Naive thymus-derived CD8-positive, alpha-beta T cell (primary cell): ENCODE data around the gene BCL6. TPM values are rescaled to one million over a fixed set of nuclear protein-coding genes. Genes with fewer than 3 reads are reported as not detected.

Source experiments
- ATAC-seq, 2 donors: fragments of 150-1000 bp; cut with Tn5 transposase in 1 of 2; sonication (Bioruptor Pico), chemical (Tn5 transposase) in 1 of 2; 1 replicate in 1 of 2; 2 replicates in 1 of 2; pipeline ENCODE4 v1.10.0; 2021; ENCODE audit warnings: mild to moderate bottlenecking in 2 of 2, moderate library complexity in 2 of 2
- POLR2A ChIA-PET: fragments of 350-600 bp; sonication (Branson Sonifier 250); formaldehyde crosslinking; loops from one replicate; lab custom pipeline; 2021; ENCODE audit warnings: antibody characterized with exemption; lab: Charles Lee
- DNase-seq, 10 donors: peaks; one replicate each; pipeline versions ENCODE4 v3.0.0 to v3.0.0-alpha.2; 2020 to 2022
- H3K27ac Mint-ChIP-seq, 10 donors: one replicate each; pipeline ENCODE4 v1.8.0; 2020 to 2022; ENCODE audit warnings: mild to moderate bottlenecking in 10 of 10, mixed read lengths in 10 of 10, moderate library complexity in 4 of 10, inconsistent platforms in 1 of 10
- H3K27me3 Mint-ChIP-seq, 5 donors: one replicate each; pipeline ENCODE4 v1.8.0; 2021 to 2022; ENCODE audit warnings: mixed read lengths in 5 of 5
- H3K36me3 Mint-ChIP-seq, 3 donors: one replicate each; pipeline ENCODE4 v1.8.0; 2020 to 2022; ENCODE audit warnings: mixed read lengths in 3 of 3, mild to moderate bottlenecking in 2 of 3, inconsistent platforms in 1 of 3
- H3K4me1 Mint-ChIP-seq, 4 donors: one replicate each; pipeline ENCODE4 v1.8.0; 2021 to 2022; ENCODE audit warnings: mixed read lengths in 4 of 4
- H3K4me3 Mint-ChIP-seq, 10 donors: one replicate each; pipeline ENCODE4 v1.8.0; 2020 to 2022; ENCODE audit warnings: mild to moderate bottlenecking in 10 of 10, mixed read lengths in 10 of 10, moderate library complexity in 6 of 10, inconsistent platforms in 1 of 10
- H3K9me3 Mint-ChIP-seq, 9 donors: one replicate each; pipeline ENCODE4 v1.8.0; 2020 to 2022; ENCODE audit warnings: mixed read lengths in 9 of 9, mild to moderate bottlenecking in 3 of 9, inconsistent platforms in 1 of 9, moderate library complexity in 1 of 9
- polyA plus RNA-seq, 3 donors: library from polyadenylated mRNA; unstranded; fragments of 300-500 nt; fragmentation: Illumina TruSeq; gene quantifications; one replicate each; pipeline ENCODE4 v1.2.3, GENCODE V29; 2021
- total RNA-seq, 8 experiments: library from RNA in 2 of 8; stranded (reverse) in 2 of 8; gene quantifications; one replicate each; pipeline ENCODE4 v1.2.3 and lab custom pipeline; 2021 to 2026

The BCL6 gene
- total and polyA plus RNA-seq, 5 experiments from 2014 or later: 1.1 to 23.0 (median 2.7) TPM

DNA sequence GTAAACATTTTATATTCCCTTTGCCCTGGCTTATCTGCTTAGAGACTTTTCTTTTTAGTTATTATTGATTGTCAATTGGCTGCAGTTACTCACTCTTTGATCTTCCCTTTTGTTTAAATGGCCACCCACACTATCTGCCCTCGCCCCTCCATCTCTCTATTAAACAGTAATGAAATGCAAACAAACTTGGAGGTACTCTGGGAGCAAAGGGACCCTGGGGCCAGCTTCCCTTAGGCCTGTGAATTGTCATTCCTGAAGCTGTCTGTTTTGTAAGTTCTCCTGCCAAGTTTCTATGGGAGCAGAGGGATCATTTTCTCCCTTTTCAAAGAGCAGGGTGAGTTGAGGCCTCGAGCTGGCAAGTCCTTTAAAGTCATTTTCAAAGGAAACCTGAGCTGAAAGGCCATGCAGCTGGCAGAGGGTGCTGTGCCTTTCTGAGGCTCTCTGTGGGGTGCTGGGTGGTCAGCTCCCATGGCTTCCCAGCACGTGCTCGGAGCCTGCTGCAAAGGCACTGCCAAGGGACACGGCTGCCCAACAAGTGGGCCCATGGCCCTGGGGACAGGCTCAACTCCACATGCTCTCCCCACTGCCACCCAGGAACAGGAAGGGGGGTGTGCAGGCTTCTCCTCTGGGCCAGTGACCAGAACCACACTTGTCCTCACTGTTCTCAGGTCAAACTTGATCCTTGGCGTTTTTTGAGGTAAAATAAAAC, 25.5 kb downstream of the BCL6 start:
- Mint-ChIP-seq H3K4me3 (no peak overlapping the region), H3K27ac (peak overlapping the region in 1 of 10 donors; percentile 40), H3K36me3 (peaks cover 4 to 41% (median 16%) of the 10 kb centered on the region in 3 donors), H3K27me3 (no peaks in the 10 kb centered on the region), H3K9me3 (no peaks in the 10 kb centered on the region), H3K4me1 (peaks cover 0 to under 1% (median 0%) of the 10 kb centered on the region in 4 donors)
- DNase-seq: no peak
- POLR2A ChIA-PET: no interaction called here
- no peak for ATAC-seq

DNA sequence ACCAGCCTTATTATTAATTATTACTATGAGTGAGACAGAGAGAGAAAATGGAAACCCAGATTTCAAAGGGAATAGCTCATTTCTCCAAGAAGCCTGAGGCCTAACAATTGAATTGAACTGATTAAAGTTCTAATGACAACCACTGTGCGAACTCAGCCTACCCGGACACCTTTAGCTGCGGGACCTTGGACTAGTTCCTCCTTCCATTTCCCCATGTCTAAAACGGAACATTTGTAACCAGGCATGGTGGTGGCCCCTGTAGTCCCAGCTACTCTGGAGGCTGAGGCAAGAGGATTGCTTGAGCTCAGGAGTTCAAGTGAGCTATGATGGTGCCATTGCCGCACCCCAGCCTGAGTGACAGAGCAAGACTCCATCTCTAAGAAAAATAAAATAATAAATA, 26.5 kb downstream of the BCL6 start:
- no peaks in the 10 kb centered on the region for H3K27me3 Mint-ChIP-seq
- POLR2A ChIA-PET: no interaction called here
- no peak for ATAC-seq
- peaks cover 7 to 10% (median 8%) of the 10 kb centered on the region in 4 donors for H3K4me1 Mint-ChIP-seq
- DNase-seq: no peak
- no peak overlapping the region for H3K4me3 Mint-ChIP-seq
- no peak overlapping the region for H3K27ac Mint-ChIP-seq
- peaks cover 0 to 31% (median 10%) of the 10 kb centered on the region in 3 donors for H3K36me3 Mint-ChIP-seq
- H3K9me3 Mint-ChIP-seq: no peaks in the 10 kb centered on the region

DNA sequence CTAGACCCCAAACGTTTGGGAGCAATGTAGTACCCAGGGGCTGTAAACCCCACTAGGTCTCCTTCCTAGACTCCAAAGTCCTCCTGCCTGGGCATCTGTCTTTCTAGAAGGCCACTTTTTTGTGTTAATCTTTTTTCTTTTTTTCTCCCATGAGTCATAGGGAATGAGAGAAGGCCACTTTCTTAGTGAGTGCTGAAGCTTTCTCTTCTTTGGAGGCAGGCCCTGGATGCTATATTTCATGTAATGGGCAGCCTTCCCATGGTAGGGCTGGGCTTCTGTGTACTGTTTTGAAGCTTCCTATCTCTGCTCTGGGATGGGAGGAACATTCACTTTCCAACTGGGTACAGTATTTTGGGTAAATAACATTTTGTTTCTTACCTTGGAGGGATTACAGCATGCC, 27.7 kb downstream of the BCL6 start:
- POLR2A ChIA-PET: no interaction called here
- Mint-ChIP-seq H3K36me3 (peaks cover 0 to 19% (median 7%) of the 10 kb centered on the region in 3 donors), H3K9me3 (no peaks in the 10 kb centered on the region), H3K4me3 (no peak overlapping the region), H3K27ac (no peak overlapping the region), H3K27me3 (no peaks in the 10 kb centered on the region), H3K4me1 (peaks cover 7 to 15% (median 13%) of the 10 kb centered on the region in 4 donors)
- no peak for DNase-seq
- no peak for ATAC-seq

DNA sequence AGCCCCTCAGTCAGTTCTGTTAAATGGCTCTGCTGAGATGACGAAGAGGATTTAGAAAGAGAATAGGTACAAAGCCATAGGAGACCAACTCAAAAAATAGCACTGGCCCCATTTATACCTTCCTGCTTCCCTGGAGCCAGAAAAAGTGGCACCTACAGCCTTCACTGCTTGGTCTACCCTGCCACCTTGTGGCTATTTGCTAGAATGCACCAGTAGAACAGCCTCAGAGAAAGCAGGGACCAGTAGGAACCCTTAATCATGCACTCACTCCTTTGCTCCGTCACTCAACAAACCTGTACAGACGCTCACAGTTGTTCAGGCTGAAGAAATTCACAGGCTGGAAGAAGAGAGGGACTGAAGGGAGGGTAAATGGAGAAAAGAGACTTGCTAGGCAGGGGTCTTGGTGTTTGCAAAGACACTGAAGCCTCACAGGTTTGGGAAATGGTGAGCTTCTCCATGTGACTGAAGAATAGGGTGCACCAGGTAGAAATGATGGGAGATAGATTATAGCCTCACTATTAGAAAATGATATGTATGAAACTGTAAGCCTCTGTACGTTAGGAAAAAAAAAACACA, 30.8 kb downstream of the BCL6 start:
- POLR2A ChIA-PET: interaction anchor here (1.1 kb wide), 1 partner anchor 16 kb away, joined by 4 read pairs; no protein-coding TSS in a partner anchor
- H3K9me3 Mint-ChIP-seq: no peaks in the 10 kb centered on the region
- H3K4me1 Mint-ChIP-seq: peaks cover 7 to 15% (median 13%) of the 10 kb centered on the region in 4 donors
- no peaks in the 10 kb centered on the region for H3K27me3 Mint-ChIP-seq
- DNase-seq (peak; percentile 25 to 82 (median 68)), ATAC-seq (peak; percentile 89 to 92)
- H3K4me3 Mint-ChIP-seq: no peak overlapping the region
- H3K36me3 Mint-ChIP-seq: no peaks in the 10 kb centered on the region
- H3K27ac Mint-ChIP-seq: peak overlapping the region in 3 of 10 donors; percentile 1 to 19 (median 3)

DNA sequence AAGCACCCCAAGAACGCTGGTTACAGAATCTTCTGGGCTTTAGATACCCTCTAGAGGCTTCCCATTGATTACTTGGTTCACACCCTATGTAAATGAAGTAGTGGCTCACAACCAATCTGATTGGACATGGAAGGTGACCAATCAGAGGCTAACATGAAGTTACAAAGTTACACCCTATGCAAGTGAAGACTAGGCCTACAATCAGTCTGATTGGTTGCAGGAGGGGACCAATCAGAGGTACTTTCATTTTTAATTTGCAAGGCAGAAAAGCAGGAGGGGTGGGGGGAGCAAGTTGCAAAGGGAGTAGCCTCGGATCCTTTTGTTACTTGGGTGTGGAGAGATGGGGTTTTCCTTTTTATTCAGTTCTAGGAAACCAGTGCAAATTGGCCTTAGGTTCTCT, 31.8 kb downstream of the BCL6 start:
- Mint-ChIP-seq H3K4me3 (peak overlapping the region in 1 of 10 donors; percentile 11), H3K4me1 (peaks cover 7 to 15% (median 13%) of the 10 kb centered on the region in 4 donors), H3K27ac (peak overlapping the region in 3 of 10 donors; percentile 60 to 63 (median 63)), H3K27me3 (no peaks in the 10 kb centered on the region), H3K9me3 (no peaks in the 10 kb centered on the region), H3K36me3 (no peaks in the 10 kb centered on the region)
- ATAC-seq: peak; percentile 44 to 69
- peak in 4 of 10 donors; percentile 8 to 24 (median 16) for DNase-seq
- POLR2A ChIA-PET: no interaction called here

DNA sequence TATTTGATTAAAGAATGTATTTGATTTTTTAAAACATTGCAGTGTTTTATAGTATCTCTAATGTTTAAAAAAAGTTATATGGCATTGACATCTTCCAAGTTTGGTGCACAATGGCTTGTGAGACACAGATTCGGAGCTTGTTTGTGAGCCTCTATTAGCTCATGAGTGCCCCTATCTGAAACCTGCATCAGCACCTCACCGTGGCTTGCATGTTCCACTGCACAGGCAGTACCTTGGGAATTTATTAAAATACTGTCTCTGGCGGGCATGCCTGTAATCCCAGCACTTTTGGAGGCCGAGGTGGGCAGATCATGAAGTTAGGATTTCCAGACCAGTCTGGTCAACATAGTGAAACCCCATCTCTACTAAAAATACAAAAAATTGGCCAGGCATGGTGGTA, 36.1 kb downstream of the BCL6 start:
- Mint-ChIP-seq H3K4me3 (no peak overlapping the region), H3K36me3 (no peaks in the 10 kb centered on the region), H3K27me3 (no peaks in the 10 kb centered on the region), H3K4me1 (peaks cover 3 to 10% (median 8%) of the 10 kb centered on the region in 4 donors), H3K27ac (no peak overlapping the region), H3K9me3 (no peaks in the 10 kb centered on the region)
- DNase-seq (no peak), ATAC-seq (no peak)
- POLR2A ChIA-PET: no interaction called here

DNA sequence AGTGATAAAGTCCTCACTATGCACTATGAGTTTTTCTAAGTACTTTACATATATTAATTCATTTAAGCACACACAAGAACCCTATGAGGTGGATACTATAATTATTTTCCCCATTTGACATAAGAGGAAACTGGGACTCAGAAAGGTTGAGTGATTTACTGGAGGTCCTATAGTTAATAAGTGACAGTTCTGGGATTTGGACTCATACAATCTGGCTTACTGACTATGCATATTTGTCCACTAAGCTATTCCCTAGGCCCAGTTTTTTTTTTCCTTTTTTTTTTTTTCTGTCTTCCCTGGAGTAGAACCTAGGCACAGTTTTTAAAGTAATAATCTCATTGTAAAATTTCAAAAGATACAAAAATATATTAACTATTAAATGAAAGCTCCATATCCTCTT, 36.6 kb downstream of the BCL6 start:
- H3K4me1 Mint-ChIP-seq: peaks cover 0 to 7% (median 3%) of the 10 kb centered on the region in 4 donors
- H3K27me3 Mint-ChIP-seq: no peaks in the 10 kb centered on the region
- no peak overlapping the region for H3K27ac Mint-ChIP-seq
- no peaks in the 10 kb centered on the region for H3K36me3 Mint-ChIP-seq
- no peaks in the 10 kb centered on the region for H3K9me3 Mint-ChIP-seq
- POLR2A ChIA-PET: no interaction called here
- no peak overlapping the region for H3K4me3 Mint-ChIP-seq
- ATAC-seq (no peak), DNase-seq (no peak)

DNA sequence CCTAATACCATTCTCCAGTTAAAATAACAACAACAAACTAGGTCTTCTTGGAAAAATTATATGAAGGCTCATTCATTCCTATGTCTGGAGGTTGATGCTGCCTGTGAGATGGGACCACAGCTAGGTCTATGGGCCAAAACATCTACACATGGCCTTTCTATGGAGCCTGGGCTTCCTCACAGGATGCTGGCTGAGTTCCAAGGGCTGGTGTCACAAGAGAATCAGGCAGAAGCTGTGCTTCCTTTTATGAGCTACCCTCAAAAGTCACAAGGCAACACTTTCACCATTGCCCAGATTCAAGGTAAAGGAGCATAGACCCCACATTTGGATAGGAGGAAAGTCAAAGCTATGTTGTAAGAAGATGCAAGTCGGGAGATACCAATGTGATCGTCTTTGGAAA, 38.3 kb downstream of the BCL6 start:
- POLR2A ChIA-PET: no interaction called here
- no peak overlapping the region for H3K4me3 Mint-ChIP-seq
- ATAC-seq (no peak), DNase-seq (no peak)
- no peaks in the 10 kb centered on the region for H3K4me1 Mint-ChIP-seq
- H3K27me3 Mint-ChIP-seq: peaks cover 0 to under 1% (median 0%) of the 10 kb centered on the region in 5 donors
- H3K9me3 Mint-ChIP-seq: no peaks in the 10 kb centered on the region
- no peaks in the 10 kb centered on the region for H3K36me3 Mint-ChIP-seq
- peak overlapping the region in 1 of 10 donors; percentile 35 for H3K27ac Mint-ChIP-seq

DNA sequence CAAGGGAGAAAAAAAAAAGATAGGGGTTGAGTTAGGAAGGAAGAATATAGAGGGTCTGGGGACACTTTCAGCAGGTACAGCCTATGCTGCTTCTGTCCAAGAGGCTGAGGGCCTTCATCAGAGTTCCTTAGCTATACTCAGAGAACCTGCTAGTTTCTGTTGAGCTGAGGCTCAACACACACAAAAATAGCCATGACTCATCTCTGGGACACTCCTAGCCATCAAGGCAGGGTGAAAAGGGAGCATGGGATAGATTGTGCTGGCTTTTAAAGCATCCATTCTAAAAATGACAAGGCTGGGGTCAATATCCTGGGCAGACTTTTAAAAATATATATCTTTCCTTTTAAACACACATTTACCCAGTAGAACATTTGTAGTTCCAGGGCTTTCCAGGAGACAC, 40.1 kb downstream of the BCL6 start:
- ATAC-seq (no peak), DNase-seq (no peak)
- peaks cover 0 to 4% (median 0%) of the 10 kb centered on the region in 5 donors for H3K27me3 Mint-ChIP-seq
- H3K4me1 Mint-ChIP-seq: no peaks in the 10 kb centered on the region
- POLR2A ChIA-PET: no interaction called here
- no peaks in the 10 kb centered on the region for H3K9me3 Mint-ChIP-seq
- no peak overlapping the region for H3K27ac Mint-ChIP-seq
- no peak overlapping the region for H3K4me3 Mint-ChIP-seq
- no peaks in the 10 kb centered on the region for H3K36me3 Mint-ChIP-seq

DNA sequence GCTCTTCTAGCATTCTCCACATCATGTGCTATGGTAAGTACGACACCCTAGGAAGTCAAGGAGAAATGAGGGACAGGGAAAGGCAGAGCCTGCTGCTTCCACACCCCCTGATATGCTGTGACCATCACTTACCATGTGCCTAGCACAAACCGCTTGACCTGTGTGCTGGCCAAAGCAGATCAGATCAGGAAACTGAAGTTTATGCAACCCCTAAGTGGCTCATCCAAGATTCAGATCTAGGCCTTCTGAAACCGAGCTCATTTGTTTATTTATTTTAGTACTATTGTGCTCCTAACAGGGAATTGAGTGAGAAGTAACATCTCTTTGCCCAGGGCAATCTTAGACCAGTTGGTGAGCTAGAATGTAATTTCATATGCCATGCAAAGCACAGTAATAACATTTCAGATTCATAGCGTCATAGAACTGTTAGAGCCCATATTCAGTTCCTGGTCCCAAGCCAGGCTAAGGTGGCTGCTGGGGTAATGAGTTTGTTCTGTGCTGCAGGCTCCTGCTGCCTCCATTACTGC, 42.7 kb downstream of the BCL6 start, which contains the start of gene RTP2:
TSS of gene RTP2 (minus strand) at position 51 of the 527 bp plus-strand sequence. CDS start 429 bp downstream, outside the sequence.
- ATAC-seq: no peak
- Mint-ChIP-seq H3K27ac (peak within 1 kb of the TSS in 1 of 10 donors; percentile 50), H3K36me3 (no peaks in the 10 kb centered on the region), H3K4me1 (no peaks in the 10 kb centered on the region), H3K4me3 (no peak within 1 kb of the TSS), H3K9me3 (no peaks in the 10 kb centered on the region), H3K27me3 (peaks cover 0 to 10% (median 3%) of the 10 kb centered on the region in 5 donors)
- POLR2A ChIA-PET: no interaction called here
- DNase-seq: no peak

DNA sequence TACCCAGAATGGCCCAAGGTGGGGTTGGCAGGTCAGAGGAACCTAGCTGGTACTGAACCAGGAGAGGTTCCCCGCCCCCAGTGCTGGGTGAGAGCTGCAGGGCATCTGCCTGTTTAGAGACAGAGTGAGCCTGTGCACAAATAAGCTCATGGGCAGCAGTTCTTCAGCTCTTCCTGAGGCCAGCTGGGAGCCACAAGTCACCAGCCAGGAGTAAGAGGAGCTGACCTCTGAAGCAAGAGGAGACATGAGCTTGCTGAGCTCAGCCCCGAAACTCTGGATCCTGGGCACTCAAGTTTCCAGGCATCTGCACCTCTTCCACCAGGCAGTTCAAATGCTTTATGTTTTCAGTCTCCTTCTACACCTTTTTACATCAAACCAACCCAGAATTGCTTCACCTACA, 45.0 kb downstream of the BCL6 start:
- POLR2A ChIA-PET: no interaction called here
- no peak for ATAC-seq
- H3K27ac Mint-ChIP-seq: peak overlapping the region in 1 of 10 donors; percentile 61

DNA sequence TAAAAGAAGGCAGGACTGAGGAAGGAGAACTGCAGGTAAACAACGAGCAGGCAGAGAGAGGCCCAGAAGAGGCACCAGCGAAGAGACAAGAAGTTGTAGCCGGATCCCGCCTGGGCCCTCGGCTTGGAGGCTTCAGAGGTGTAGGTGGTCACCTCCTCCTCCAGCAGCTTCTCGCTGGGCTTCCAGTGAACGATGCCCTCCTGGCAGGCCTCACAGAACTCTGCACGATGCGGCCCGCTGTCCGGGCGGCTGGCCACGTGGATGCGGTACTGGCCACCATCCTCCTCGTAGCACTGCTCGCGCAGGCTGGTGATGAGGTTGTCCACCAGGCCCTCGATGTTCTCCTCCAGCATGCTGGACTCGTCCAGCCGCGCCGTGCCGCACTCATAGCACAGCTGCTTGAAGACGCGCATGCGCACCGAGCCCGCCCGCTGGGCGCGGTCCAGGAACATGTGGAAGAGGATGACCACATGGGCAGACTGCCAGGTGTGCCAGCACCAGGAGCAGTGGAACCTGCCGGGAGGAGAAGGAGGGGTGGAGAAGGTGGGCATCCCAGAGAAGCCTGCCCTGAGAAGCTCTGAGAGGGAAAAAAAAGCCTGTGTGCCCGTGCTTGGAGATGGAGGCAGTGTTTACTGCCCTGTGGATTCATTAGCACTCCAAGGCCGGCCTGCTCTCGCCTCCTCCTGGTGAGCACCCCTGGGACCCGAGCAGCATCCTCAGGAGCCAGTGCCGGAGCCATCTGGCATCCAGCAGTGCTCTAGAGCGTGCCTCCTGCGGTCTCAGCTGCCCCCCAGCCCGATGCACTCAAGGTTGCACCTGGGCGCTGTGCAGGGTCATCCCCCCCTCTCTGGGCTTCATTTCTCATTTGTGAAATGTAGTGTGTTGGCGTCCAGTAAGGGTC, 46.5 kb downstream of the BCL6 start:
- peaks cover 0 to 1% (median 0%) of the 10 kb centered on the region in 9 donors for H3K9me3 Mint-ChIP-seq

More for the DNA sequence above, 45.0 kb downstream of the BCL6 start:
- Mint-ChIP-seq H3K27me3 (peaks cover 4 to 18% (median 11%) of the 10 kb centered on the region in 5 donors), H3K9me3 (peaks cover 0 to 1% (median 0%) of the 10 kb centered on the region in 9 donors), H3K36me3 (no peaks in the 10 kb centered on the region), H3K4me1 (no peaks in the 10 kb centered on the region), H3K4me3 (no peak overlapping the region)
- no peak for DNase-seq

More for the DNA sequence above, 46.5 kb downstream of the BCL6 start:
- H3K27ac Mint-ChIP-seq: no peak overlapping the region
- H3K4me1 Mint-ChIP-seq: no peaks in the 10 kb centered on the region
- H3K36me3 Mint-ChIP-seq: no peaks in the 10 kb centered on the region
- no peak for DNase-seq
- POLR2A ChIA-PET: no interaction called here
- peaks cover 12 to 31% (median 25%) of the 10 kb centered on the region in 5 donors for H3K27me3 Mint-ChIP-seq
- H3K4me3 Mint-ChIP-seq: no peak overlapping the region
- no peak for ATAC-seq
